Fibroblast of peridontal ligament (primary cell): ENCODE measurements around the gene SNIP1.
A peak's percentile ranks its signal among the peaks of the same experiment; 100 is the strongest.
"Not testable (repeated sequence)": the region's sequence is repeated elsewhere in the genome, so short reads cannot be mapped to it uniquely, and the experiment has no call there.

Source experiments
- DNase-seq: peaks from one replicate; pipeline ENCODE4 v3.0.0-alpha.2; 2010; ENCODE audit errors: extremely low read depth

The SNIP1 gene, protein sequence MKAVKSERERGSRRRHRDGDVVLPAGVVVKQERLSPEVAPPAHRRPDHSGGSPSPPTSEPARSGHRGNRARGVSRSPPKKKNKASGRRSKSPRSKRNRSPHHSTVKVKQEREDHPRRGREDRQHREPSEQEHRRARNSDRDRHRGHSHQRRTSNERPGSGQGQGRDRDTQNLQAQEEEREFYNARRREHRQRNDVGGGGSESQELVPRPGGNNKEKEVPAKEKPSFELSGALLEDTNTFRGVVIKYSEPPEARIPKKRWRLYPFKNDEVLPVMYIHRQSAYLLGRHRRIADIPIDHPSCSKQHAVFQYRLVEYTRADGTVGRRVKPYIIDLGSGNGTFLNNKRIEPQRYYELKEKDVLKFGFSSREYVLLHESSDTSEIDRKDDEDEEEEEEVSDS

DNA sequence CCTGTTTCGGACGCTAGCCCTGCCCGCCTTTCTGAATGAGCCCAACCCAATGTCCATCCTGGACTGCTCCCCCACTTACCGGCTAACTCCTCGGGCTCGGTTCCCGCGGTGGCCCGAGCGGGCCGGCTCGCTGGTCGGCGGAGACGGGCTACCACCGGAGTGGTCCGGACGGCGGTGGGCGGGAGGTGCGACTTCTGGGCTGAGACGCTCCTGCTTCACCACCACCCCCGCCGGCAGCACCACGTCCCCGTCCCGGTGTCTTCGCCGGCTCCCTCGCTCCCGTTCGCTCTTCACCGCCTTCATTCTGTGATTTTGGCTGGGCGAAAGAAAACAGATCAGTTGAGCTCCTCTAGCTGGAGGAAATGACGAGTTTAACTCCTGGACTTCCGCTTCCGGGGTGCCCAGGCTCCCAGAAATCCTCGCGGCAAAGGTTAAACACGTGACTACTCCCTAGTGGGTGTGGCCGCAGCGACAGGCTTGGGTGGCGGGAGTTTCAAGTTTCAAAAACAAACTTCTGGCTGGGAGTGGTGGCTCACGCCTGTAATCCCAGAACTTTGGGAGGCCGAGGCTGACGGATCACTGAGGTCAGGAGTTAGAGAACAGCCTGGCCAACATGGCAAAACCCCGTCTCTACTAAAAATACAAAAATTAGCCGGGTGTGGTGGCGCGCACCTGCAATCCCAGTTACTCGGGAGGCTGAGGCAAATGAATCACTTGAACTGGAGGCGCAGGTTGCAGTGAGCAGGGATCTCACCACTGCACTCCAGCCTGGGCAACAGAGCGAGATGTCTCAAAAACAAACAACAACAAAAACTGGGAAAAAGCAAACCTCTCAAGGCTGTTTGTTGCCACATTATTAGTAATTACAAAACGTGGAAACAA, at the start of gene SNIP1:
Gene SNIP1, minus strand, starts transcription at position 367 of the 882 bp plus-strand sequence. Its CDS starts 64 bp downstream, at position 303.
- peak; percentile 90 for DNase-seq

DNA sequence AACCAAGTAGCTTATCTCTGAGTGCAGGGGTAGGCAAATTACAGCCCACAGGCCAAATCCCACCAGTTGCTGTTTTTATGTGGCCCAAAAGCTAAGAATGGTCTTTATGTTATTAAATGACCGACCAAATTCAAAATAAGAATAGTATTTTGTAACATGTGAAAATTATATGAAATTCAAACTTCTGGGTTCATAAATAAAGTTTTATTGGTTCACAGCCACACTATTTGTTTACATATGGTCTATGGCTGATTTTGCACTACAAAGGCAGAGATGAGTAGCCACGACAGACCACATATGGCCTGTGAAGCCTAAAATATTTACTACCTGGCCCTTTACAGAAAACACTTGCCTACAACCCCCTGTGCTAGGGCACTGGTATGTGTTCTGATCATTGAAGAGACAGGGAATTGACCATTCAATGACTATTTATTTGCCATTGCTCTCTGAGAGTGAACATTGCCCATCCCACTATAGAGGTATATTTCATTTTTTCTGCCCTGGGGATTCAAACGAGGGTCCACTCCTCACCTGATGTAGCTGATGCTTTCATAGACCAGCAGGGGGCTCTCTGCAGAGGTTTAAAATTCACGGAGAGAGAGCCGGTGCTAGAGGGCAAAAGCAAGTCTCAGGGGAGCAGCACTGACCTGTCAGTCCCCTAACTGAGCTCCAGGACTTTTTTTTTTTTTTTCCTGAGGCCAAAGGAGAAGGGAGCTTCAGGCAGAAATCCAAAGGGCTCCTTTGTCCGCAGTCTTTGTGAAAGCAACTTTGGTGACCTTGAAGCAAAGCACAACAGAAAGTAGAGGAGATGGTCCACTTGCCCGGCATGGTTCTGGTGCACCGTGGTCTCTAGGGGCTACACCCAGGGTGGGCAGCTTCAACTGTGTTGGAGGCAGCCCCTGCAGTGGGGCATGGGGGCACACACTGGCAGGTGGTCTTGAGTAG, 48.9 kb upstream of the SNIP1 start:
- peak; percentile 24 for DNase-seq

DNA sequence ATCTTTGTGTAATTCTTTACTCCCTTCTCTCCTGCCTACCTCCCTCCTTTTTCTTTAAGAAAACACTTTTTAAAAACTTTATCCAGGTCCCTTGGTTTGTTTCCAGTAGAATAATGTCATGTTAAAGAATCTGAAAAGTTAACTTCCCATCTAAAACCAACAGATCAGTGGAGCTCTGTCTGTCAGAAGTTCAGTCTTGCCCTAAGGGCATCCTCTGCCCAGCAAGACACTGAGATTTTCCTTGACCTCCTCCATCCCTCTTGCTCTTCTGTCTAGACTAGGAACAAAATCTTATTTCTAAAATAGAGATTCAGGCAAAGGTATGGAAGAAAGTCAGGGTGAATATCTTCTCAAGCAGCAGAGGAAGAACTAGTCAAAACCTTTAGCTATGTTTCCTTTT, 47.3 kb upstream of the SNIP1 start:
- no peak for DNase-seq

DNA sequence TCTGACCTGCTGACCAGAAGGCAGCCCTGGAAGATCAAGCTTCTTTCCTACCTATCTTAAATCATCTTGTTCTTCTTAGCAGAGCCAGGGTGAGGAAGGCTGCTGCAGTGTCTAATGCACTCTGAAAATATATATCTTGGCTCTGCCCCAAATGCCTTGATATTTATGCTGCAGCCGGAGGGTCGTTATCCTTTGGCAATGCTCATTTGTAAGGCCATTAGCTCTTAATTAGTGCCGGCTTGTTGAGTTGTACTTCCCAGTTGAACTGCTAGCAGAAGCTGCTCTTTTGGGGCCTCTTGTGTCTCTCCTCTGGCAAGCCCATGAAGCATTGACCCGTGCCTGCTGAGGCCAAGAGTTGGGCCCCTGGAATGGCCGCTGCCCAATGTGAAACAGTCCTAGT, 45.8 kb upstream of the SNIP1 start:
- no peak for DNase-seq

DNA sequence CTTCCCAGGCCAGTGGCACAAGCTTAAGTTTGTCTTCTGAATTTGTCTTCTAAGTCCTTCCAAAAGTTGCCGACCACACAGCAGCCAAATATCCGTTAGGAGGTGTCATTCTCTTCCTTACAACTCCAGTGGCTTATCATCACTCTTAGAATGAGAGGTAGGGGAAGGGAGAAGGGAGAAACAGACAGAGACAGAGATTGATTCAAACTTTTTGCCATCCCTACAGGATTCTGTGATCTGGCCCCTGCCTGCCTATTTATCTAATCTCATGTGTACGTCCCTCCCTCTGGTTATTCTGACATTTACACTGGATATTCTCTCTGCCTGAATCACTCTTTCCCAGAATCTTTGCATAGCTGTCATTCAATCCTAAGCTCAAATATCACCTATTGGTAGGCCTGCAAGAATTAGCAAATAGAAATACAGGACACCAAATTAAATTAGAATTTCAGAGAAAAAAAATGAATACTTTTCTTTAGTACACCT, 42.1 kb upstream of the SNIP1 start:
- no peak for DNase-seq

DNA sequence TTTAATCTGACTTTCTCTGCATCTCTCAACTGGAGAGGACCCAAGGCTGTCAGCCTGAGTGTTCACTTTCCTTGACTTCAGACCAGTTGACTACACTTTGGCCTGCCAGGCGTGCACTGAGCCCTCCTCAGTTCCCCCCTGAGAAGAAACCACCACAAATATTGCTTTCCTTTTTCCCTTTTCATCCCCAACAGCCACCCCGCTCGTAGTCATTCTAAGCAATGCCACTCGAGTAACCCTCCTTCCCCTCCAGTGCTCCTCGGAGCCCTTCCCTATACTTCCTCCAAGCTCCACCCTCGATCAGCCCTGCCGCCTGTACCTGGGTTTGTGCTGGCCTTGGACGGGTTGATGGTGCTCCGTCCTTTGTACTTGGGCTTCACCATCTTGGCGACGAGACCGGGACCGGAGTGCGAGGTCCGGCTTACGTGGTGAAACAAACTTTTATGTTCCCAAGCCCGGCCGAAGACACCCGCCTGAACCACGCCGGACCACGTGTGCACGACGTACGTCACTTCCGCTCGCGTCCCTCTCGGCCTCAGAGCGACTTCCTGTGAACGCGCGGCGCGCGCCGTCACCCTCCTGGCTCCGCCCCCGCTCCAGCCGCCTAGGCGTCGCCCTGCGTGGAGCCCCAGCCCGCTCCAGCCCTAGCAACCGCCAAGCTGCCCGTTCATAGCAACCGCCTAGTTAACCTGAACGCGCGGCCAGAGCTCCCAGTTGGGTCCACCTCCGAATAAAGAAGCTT, 41.5 kb upstream of the SNIP1 start, which contains the start of gene GNL2:
Gene GNL2, minus strand, starts transcription at position 498 of the 742 bp plus-strand sequence. Its CDS starts 115 bp downstream, at position 383.
- peak; percentile 93 for DNase-seq

DNA sequence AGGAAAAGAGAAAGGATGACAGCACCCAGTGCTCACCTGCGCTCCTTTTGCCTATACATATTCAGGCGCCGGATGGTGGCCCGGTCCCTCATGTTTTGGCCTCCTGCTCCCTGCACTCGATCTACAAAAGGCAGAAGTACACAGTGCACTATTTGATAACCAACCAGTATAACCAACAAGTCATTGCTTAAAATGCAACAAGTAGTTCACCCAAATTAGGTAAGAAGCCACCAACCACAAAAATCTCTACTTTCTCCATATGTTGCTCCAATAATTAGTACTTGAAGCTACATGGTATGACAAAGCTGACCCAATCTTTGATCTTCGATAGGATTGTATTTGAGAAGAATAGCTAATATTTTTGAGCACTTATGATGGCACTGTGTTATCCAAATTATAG, 39.6 kb upstream of the SNIP1 start:
- no peak for DNase-seq

DNA sequence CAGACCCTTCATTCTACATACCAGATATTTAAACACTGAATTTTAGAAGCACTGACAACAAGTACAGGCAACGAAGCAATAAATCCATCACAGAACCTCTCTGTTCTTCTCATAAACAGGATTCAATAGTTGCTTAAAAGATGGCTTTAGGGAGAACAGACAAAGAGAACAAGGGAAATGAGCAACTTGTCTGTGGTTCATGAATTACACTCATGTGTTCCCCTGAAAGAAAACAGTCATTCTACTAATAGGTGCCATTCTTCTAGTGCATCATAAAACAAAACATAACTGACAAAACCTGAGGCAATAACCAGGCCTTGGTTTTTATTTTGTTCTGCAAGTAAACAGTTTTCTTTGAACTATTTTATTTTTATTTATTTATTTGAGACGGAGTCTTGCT, 34.8 kb upstream of the SNIP1 start:
- no peak for DNase-seq

DNA sequence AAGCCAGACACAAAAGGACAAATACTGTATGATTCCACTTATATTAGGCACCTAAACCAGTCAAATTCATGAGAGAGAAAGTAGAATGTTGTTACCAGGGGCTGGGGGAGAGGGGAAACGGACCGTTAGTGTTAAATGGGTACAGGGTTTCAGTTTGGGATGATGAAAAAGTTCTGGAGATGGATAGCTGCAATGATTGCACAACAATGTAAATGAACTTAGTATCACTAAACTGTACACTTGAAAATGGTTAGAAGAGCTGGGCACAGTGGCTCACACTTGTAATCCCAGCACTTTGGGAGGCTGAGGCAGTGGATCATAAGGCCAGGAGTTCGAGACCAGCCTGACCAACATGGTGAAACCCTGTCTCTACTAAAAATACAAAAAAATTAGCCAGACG, 30.5 kb upstream of the SNIP1 start:
- DNase-seq = not testable (repeated sequence)

DNA sequence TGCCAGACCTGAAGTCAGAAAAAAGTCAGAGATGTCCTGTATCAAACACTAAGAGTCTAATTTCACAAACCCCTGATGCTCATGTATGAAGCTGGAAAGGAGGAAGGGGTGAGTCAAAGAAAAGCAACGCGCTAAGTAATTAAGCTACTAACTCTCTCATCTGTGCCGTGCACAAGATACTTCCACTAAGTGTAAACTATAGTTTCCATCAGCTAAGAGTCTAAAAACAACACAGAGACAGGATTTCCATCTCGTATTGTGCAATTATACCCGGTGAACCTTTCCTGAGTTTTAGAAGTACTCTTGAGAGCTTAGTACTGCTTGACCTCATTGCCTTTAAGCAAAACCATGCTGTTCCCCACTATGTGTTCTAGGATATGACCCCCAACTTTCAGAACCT, 21.6 kb upstream of the SNIP1 start:
- DNase-seq = peak; percentile 39

DNA sequence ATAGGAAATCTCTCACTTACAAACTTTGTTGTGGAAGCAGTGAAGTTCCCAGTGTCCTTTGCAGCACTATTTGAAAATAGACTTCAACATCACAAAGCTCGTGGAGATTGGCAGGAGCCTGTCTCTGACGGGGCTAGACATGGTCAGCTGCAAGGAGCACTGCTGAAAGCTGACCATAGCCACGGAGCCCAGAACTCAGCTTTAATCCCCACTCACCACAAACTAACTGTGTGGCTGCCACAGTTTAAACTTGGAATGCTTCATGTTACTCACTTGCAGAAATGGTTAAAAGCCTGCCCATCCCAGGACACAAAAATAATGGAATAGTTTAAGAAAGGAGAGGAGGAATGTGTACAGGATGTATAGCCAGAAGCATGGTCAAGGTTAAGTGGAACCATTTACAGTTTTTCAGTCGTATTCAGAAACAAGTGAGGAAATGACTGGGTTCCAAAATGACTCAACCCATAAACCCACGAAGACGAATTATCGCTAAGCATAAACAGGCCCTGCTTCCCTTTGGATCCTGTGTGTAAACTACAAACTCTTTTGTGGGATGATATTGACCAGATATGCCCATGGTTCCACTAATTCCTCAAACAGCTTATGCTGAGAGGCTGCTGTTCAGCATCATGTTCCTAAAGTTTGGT, 20.9 kb upstream of the SNIP1 start:
- peak; percentile 92 for DNase-seq

DNA sequence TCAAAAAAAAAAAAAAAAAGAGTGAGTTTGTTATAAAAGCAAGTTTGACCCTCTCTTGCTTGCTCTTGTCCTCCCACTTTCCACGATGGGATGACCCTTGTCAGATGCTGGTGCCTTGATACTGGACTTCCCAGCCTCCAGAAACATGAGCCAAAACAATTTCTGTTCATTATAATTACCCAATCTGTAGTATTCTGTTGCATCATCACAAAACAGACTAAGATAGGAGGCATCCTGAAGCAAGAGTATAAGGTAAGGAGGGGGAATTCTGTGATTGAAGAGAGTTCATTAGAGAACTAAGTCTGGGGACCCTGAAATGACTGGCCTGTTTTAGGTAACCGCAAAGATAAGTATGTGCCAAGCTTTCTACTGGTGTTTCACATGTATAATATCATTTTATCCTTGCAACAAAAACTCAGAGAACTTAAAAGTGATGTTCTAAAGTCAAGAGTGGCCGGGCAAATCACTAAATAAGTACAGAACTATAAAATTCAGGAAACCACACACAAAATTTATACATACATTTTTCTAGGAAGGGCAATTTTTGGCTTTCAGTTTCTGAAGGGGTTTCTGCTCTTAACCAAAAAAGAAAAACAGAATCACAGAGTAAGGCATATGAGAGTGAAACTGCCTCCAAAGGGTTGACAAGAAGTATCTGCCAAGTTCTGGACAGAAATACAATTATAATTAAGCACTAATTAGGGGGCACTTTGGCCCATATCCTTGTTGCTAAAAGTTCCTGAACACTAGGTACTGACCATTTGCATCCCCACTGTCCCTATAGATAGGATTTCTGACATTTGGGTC, 16.6 kb upstream of the SNIP1 start:
- DNase-seq = no peak

DNA sequence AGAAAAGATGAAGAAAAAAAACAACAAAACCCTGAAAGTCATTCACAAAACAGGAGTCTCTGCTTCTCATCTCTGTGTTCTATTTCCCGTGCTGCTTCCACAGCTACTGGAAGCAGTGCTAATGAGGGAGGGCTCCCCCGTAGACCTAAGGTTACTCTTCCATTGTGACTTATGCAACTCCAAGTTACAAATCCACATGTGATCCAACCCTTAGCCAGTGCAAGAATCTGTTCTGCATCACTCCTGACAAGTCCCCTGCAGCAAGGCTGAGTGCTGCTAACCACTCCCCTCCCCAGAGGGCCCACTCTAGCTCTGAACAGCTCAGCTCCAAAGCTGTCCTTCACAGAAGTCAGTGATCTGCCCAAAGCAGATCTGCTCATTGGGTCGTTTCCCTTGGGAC, 12.9 kb upstream of the SNIP1 start:
- DNase-seq = no peak

DNA sequence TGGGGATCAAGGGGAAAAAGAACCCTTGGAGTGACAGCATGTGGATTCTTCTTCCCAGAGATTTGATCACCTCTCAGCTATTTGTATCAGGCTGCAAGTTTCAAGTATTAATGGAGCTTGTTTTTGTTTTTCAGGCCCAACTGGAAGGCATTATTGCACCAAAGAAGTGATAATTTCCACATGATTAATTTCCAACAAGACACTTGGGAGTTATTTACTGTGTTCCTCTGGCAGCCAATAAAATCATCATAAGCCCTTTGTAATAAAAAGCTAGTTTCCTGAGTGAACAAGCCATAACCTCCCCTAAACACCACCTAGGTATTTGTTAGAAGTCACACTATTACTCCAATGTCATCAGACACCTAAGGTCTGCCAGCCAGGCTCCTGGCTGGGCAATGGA, 10.8 kb upstream of the SNIP1 start:
- DNase-seq = no peak

DNA sequence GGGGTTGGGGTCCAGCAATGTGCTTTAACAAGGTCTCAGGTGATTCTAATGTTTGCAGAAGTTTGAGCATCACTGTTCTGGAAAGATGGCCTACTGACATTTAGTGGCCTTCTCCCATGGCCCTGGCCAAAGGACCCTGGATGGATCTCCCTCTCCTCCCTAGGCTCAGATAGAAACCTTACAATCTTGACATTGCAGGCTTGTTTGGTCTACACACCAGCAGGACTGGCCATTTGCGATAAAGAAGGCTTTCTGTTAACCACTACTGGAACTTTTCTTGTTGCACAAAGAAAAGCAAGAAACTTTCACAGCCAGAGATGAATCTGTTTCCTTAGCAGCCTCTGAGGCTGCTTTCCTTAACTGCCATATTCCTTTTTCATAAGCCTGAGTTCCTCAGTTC, 8.9 kb upstream of the SNIP1 start:
- DNase-seq = no peak

DNA sequence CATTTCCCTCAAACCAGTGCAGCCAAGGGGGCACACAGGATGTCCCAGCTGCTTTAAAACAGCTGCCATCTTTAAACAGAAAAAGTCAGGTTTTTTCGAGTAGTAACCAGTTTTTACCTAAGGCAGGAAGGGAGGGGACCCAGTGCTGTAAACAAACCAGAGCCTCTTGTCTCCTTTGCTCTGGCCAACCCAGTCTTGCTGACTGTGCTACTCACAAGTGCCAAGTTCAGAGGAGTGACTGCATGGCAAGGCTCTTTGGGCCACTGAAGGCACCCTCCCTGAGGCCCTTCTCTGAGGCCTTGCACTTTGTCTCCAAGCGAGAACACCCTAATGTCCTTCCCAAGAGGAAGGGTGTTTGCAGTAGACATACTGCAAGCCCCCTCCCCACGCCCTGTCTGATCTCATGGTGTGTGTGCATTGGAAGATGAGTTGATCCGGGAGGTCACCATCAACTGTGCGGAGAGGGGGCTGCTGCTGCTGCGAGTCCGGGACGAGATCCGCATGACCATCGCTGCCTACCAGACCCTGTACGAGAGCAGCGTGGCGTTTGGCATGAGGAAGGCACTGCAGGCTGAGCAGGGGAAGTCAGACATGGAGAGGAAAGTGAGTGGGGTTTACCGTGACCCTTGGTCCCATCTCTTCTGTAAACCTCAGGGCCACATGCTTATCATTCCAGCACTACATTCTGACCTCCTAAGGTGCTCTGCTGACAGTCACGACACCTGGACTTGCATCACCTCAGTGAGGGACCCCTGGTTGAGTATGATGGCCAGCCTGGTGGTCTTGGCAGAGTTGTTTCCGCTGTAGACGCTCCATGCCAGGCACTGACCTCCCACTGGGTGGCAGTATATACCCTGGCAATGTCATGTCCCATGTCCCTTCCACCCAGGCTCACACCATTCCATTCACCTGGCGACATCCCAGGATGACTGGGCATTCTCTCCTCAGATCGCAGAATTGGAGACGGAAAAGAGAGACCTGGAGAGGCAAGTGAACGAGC, 7.3 kb upstream of the SNIP1 start:
- DNase-seq = peak; percentile 18

DNA sequence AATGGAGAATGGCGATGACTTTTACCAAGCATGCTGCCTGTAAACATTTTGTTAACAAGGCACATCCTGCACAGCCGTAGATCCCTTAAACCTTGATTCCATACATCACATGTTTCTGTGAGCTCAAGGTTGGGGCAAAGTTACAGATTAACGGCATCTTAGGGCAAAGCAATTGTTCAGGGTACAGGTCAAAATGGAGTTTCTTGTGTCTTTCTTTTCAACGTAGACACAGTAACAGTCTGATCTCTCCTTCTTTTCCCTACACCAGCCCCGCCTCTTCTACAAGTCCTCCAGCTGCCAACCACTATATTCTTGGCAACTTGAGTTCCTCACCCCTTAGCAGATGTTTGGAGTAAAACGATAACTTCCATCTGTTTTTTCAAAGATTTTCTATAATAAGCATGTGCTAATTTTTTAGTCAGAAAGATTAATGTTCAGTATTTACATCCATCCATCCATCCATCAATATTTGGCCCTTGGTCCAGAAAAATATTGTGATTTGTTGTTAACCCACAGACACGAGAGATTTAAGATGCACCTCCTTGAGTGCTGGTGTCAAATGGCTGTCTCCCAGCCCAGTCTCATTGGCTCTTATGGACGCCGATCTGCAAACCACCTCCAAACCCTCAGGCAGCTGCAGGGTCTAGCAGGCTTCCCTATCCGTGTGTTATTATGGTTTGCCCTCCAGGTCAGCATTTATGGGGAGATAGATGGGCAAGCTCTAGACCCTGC, 6.5 kb upstream of the SNIP1 start:
- DNase-seq = peak; percentile 52
